ENCODE measurements around the gene MBNL1.

MBNL1 gene

DNA sequence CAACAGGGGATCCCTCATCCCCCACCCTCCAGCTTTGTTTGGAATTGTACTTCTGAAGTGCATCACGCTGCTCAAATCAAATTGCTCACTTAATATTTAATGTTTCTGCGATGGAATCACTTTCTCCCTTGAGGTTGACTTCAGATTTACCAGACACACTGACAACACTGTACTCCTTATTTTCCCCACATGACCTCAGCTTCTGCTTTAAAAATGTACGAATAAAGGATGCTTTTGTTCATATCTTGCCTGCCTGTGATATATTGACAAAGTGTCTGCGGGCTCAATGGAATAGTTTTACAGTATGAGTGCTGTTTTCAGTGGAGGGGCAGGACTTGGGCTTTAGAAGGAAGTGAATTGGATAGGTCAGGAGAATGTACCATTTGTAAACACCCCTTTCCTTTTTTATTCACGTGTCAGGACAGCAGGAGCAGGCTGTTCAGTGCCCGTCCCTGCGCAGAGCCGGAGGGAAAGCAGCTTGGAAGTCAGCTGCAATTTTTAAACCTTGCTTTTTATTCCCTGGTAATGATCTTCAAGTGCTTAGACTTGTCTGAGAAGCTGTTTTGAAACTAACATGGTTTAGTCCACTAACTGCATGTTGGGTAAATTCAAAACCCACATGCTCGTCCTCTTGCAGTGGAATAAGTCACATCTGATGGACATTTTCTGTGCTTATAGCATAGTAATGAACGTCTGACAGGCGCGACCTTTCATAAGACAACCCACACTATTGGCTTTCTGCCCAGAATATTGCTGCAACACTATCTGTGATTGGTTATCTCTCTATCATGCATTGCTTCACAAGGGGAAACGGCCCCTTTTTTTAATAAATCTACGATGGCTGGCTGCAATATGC is 29.9 kb downstream of the MBNL1 start:
- peaks cover 57% of the 10 kb centered on the region for H3K4me1 ChIP-seq (ENCODE audit: control insufficient read depth, insufficient read depth, low read length)
- H3K9ac ChIP-seq (ENCODE audit: low read depth, low read length): peak overlapping the region; percentile 42; the same call in 1 of the 2 replicates
- no peak overlapping the region for H3K4me3 ChIP-seq (ENCODE audit: low read depth, low read length)
- peaks cover 3% of the 10 kb centered on the region; the same call in 1 of the 2 replicates for H3K36me3 ChIP-seq (ENCODE audit: control insufficient read depth, insufficient read depth, low read length)
- H3K9me3 ChIP-seq (ENCODE audit: control insufficient read depth, insufficient read depth, low read length): no peaks in the 10 kb centered on the region
- H3K27me3 ChIP-seq (ENCODE audit: control insufficient read depth, insufficient read depth, low read length): no peaks in the 10 kb centered on the region
- H3K27ac ChIP-seq (ENCODE audit: low read depth, low read length): peak overlapping the region; percentile 27

DNA sequence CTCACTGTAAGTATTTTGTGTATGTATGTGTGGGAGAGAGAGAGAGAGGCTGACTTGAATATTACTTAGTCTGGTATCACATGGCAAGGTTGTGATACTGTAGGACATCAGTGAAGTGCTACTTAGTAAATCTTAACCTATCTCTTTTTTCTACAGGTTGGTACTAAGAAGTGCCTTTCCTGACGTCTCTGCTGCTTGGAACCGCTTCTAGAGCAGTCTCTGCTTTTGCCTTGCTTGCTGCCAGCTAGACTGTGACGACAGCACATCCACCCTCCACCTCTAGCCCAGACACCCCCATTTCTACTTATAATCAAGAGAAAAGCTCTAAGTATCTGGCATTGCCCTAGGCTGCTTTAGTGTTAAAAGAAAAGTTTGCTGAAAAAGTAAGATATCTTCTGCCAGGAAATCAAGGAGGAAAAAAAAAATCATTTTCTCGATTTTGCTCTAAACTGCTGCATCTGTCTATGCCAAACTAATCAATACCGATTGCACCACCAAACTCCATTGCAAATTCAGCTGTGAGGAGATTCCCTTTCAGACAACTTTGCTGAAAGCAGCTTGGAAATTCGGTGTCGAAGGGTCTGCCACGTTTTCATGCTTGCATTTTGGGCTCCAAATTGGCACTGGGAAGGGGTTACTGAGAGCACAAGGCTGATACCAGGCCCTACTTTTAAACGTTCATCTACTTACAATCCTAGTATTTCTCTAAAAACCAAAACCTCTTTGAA is 30.7 kb downstream of the MBNL1 start:
- H3K4me3 ChIP-seq (ENCODE audit: low read depth, low read length): no peak overlapping the region
- peaks cover 3% of the 10 kb centered on the region; the same call in 1 of the 2 replicates for H3K36me3 ChIP-seq (ENCODE audit: control insufficient read depth, insufficient read depth, low read length)
- no peaks in the 10 kb centered on the region for H3K27me3 ChIP-seq (ENCODE audit: control insufficient read depth, insufficient read depth, low read length)
- peaks cover 65% of the 10 kb centered on the region for H3K4me1 ChIP-seq (ENCODE audit: control insufficient read depth, insufficient read depth, low read length)
- no peak overlapping the region for H3K9ac ChIP-seq (ENCODE audit: low read depth, low read length)
- H3K9me3 ChIP-seq (ENCODE audit: control insufficient read depth, insufficient read depth, low read length): no peaks in the 10 kb centered on the region
- H3K27ac ChIP-seq (ENCODE audit: low read depth, low read length): peak overlapping the region; percentile 27

DNA sequence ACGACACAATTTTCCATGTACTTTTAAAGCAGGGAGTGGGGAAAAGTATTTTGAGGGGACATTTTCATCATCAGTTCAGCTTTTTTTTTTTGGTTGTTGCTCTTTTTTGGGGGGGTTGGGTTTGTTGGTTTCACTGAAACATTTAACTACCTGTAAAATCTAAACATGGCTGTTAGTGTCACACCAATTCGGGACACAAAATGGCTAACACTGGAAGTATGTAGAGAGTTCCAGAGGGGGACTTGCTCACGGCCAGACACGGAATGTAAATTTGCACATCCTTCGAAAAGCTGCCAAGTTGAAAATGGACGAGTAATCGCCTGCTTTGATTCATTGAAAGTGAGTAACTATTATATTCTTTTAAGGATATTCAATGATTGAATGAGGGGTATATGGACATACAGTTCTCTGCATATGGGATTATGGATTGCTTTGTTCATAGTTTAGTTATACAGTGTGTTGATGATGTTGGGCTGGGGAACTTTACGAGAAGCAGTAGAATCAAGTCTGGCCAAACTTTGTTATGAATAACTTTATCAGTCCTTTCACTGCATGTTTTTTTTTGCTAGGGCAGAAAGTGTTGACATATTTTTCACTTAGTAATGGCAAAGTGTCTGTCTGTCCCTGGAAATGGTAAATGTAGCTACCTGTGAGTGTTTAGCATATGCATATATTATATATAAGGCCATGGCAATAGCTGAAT is 31.5 kb downstream of the MBNL1 start:
- H3K9ac ChIP-seq (ENCODE audit: low read depth, low read length): no peak overlapping the region

DNA sequence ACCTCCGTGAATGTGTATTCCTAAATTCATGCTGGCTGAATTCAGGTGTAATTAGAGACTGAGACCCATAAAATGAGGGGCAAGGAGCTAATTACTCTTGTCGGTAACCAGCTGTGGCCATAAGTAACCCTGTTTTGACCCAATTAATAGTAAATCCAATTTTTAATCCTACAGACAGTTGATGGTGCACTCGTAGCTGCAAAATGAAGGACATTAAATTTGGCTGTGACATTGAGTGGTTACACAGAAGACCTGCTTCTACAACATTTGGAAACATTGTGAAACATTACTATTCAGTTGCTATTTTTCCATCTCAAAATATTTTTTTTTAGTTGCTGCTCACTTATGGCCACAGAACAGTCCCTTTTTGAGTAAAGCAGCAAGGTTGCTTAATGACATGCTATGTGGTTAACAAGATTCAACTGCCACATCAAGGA is 33.0 kb downstream of the MBNL1 start:
- Histone ChIP-seq H3K27me3 (ENCODE audit: control insufficient read depth, insufficient read depth, low read length) (no peaks in the 10 kb centered on the region), H3K36me3 (ENCODE audit: control insufficient read depth, insufficient read depth, low read length) (peaks cover 3% of the 10 kb centered on the region; the same call in 1 of the 2 replicates), H3K9me3 (ENCODE audit: control insufficient read depth, insufficient read depth, low read length) (no peaks in the 10 kb centered on the region), H3K9ac (ENCODE audit: low read depth, low read length) (no peak overlapping the region), H3K4me3 (ENCODE audit: low read depth, low read length) (no peak overlapping the region), H3K27ac (ENCODE audit: low read depth, low read length) (peak overlapping the region; percentile 16), H3K4me1 (ENCODE audit: control insufficient read depth, insufficient read depth, low read length) (peaks cover 88% of the 10 kb centered on the region)

More for the DNA sequence above, 31.5 kb downstream of the MBNL1 start:
- no peak overlapping the region for H3K27ac ChIP-seq (ENCODE audit: low read depth, low read length)
- H3K36me3 ChIP-seq (ENCODE audit: control insufficient read depth, insufficient read depth, low read length): peaks cover 3% of the 10 kb centered on the region; the same call in 1 of the 2 replicates
- no peaks in the 10 kb centered on the region for H3K27me3 ChIP-seq (ENCODE audit: control insufficient read depth, insufficient read depth, low read length)
- peaks cover 72% of the 10 kb centered on the region for H3K4me1 ChIP-seq (ENCODE audit: control insufficient read depth, insufficient read depth, low read length)
- H3K4me3 ChIP-seq (ENCODE audit: low read depth, low read length): no peak overlapping the region
- no peaks in the 10 kb centered on the region for H3K9me3 ChIP-seq (ENCODE audit: control insufficient read depth, insufficient read depth, low read length)

DNA sequence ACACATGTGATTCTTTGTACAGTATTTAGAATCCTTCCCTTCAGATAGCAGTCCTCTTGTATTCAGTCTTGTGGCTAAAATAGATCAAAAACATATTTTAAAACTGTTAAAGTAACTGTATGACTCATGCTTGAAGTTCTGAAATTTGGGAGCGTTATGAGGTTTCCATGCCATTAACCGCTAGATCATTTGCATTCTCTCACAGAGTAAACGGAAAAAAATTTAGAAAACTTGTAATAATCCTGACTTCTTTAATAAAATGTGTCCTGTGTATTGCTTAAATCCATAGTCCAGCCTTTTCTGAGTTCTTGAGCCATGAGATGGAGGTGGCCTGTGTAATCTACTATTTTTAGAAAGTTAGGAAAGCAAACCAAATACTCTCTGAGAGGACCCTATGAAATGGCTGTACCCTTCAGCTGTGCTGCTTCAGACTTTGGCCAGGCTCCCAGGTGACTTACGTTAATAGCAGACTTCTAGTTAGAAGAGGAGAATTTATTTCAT is 33.8 kb downstream of the MBNL1 start:
- no peak overlapping the region for H3K9ac ChIP-seq (ENCODE audit: low read depth, low read length)
- peaks cover 3% of the 10 kb centered on the region; the same call in 1 of the 2 replicates for H3K36me3 ChIP-seq (ENCODE audit: control insufficient read depth, insufficient read depth, low read length)
- H3K27ac ChIP-seq (ENCODE audit: low read depth, low read length): peak overlapping the region; percentile 73
- H3K9me3 ChIP-seq (ENCODE audit: control insufficient read depth, insufficient read depth, low read length): no peaks in the 10 kb centered on the region
- H3K4me3 ChIP-seq (ENCODE audit: low read depth, low read length): no peak overlapping the region
- H3K4me1 ChIP-seq (ENCODE audit: control insufficient read depth, insufficient read depth, low read length): peaks cover 96% of the 10 kb centered on the region
- no peaks in the 10 kb centered on the region for H3K27me3 ChIP-seq (ENCODE audit: control insufficient read depth, insufficient read depth, low read length)

DNA sequence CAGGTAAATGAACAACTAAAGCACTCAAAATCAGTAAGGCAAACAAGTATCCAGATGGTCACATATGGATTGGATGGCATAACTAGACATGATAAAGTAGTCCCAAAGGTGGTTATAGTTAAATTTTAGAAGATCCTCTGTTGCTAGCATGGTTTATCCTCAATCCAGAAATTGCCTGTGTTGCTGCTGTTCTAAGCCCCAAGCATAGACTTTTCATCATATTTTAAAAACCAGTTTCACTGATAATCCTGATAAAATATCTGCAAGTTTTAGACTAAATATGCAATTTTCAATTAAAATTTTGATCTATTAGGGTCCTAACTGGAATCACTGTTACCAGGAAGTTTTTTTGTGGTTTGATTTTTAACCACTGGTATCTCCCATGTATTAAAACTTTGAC is 35.4 kb downstream of the MBNL1 start:
- Histone ChIP-seq H3K27me3 (ENCODE audit: control insufficient read depth, insufficient read depth, low read length) (no peaks in the 10 kb centered on the region), H3K4me3 (ENCODE audit: low read depth, low read length) (no peak overlapping the region), H3K9me3 (ENCODE audit: control insufficient read depth, insufficient read depth, low read length) (no peaks in the 10 kb centered on the region), H3K4me1 (ENCODE audit: control insufficient read depth, insufficient read depth, low read length) (peaks cover 99% of the 10 kb centered on the region), H3K9ac (ENCODE audit: low read depth, low read length) (no peak overlapping the region), H3K36me3 (ENCODE audit: control insufficient read depth, insufficient read depth, low read length) (peaks cover 3% of the 10 kb centered on the region; the same call in 1 of the 2 replicates), H3K27ac (ENCODE audit: low read depth, low read length) (peak overlapping the region; percentile 86)

DNA sequence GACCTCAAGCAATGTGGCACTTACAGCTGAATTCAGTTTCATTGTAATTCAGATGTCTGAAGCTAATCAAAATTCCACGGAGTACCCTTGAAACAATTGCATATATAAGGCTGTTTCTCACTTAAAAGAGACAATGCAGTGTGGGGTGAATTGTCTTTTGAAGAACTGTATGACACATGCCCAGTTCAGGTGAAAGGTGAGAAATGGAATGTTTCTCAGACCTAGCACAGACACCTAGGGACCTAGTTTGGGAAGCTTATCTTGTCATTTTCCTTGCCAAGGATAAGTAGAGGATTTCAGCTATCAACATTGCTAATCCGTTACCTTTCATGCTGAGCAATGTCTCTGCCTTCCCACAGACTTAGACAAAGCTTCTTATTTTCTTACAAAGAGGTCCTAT is 36.3 kb downstream of the MBNL1 start:
- Histone ChIP-seq H3K27me3 (ENCODE audit: control insufficient read depth, insufficient read depth, low read length) (no peaks in the 10 kb centered on the region), H3K9ac (ENCODE audit: low read depth, low read length) (no peak overlapping the region), H3K9me3 (ENCODE audit: control insufficient read depth, insufficient read depth, low read length) (no peaks in the 10 kb centered on the region), H3K4me1 (ENCODE audit: control insufficient read depth, insufficient read depth, low read length) (peaks cover 91% of the 10 kb centered on the region), H3K27ac (ENCODE audit: low read depth, low read length) (peak overlapping the region; percentile 86), H3K4me3 (ENCODE audit: low read depth, low read length) (peak overlapping the region; percentile 4), H3K36me3 (ENCODE audit: control insufficient read depth, insufficient read depth, low read length) (0 out of 2 replicates have a peak, but pooled peaks cover 3% of the 10 kb centered on the region)

DNA sequence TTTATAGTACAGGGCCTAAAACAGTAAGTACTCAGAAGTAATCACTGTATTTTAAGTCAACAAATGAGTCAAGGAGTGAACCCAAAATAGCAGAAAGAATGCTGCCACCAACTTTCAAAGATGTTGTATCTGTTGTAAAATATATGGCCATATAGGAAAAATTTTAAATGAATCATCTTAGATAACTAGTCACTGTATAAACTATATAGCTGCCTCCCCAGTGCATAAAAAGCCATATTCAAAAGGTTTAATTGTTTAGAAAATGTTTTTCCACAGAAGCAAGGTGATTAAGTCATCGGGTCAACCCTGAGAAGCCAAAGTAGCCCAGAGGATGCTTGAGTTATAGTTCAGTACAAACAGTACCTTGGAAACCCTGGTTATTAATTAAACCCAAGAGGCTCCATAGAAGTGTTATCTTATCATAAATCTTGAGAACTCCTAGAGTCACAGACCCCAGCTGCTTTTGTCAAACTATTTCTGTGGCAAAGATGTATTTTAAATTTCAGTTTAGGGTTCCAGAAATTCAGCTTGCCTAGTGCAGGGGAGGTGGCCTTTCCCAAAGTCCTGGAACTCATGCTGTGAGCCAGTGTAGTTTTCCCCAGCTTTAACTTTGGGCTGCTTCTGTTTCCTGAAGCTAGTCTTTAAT is 39.2 kb downstream of the MBNL1 start:
- peaks cover 62% of the 10 kb centered on the region for H3K4me1 ChIP-seq (ENCODE audit: control insufficient read depth, insufficient read depth, low read length)
- H3K9me3 ChIP-seq (ENCODE audit: control insufficient read depth, insufficient read depth, low read length): no peaks in the 10 kb centered on the region
- no peaks in the 10 kb centered on the region for H3K36me3 ChIP-seq (ENCODE audit: control insufficient read depth, insufficient read depth, low read length)
- no peak overlapping the region for H3K9ac ChIP-seq (ENCODE audit: low read depth, low read length)
- peak overlapping the region; percentile 59 for H3K27ac ChIP-seq (ENCODE audit: low read depth, low read length)
- no peaks in the 10 kb centered on the region for H3K27me3 ChIP-seq (ENCODE audit: control insufficient read depth, insufficient read depth, low read length)
- H3K4me3 ChIP-seq (ENCODE audit: low read depth, low read length): no peak overlapping the region

DNA sequence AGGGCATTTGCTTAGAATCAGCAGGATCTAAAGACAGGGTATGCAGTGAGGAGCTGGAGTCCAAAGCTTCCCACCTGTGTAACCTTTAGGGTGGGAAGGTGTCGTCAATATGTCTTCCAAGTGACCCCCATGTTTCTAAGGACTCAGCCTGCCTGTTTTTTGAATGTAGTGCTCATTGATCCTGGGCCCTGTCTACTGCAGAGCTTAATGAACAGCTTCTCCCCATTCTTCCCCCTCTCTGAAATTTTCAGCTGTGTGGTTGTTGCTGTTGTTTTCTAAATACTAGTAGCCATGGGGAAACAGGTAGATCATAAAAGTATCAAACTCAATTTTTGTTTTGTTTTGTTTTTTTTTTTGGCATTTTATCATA is 39.7 kb downstream of the MBNL1 start:
- no peaks in the 10 kb centered on the region for H3K27me3 ChIP-seq (ENCODE audit: control insufficient read depth, insufficient read depth, low read length)
- no peaks in the 10 kb centered on the region for H3K9me3 ChIP-seq (ENCODE audit: control insufficient read depth, insufficient read depth, low read length)
- peaks cover 57% of the 10 kb centered on the region for H3K4me1 ChIP-seq (ENCODE audit: control insufficient read depth, insufficient read depth, low read length)
- H3K36me3 ChIP-seq (ENCODE audit: control insufficient read depth, insufficient read depth, low read length): no peaks in the 10 kb centered on the region
- H3K9ac ChIP-seq (ENCODE audit: low read depth, low read length): no peak overlapping the region
- H3K4me3 ChIP-seq (ENCODE audit: low read depth, low read length): no peak overlapping the region
- H3K27ac ChIP-seq (ENCODE audit: low read depth, low read length): peak overlapping the region; percentile 59

DNA sequence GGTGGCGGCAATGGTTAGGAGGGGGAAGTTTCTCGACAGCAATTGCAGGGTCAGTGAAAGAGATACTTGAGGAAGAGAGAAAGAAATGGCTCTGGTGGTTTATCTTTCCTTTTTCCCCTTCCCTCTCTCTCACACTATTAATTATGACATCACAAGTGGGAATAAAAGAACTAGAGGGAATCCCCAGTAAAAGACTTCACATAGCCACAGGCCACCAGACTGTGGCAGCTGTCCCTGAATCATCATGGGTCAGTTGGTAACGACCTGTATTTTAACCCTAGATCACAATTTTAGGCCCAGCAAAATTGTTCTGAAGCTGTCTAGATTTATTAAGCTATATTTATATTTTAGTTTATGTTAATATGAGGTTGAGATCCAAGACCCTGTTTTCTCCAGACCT is 40.3 kb downstream of the MBNL1 start:
- H3K4me1 ChIP-seq (ENCODE audit: control insufficient read depth, insufficient read depth, low read length): peaks cover 52% of the 10 kb centered on the region
- H3K9me3 ChIP-seq (ENCODE audit: control insufficient read depth, insufficient read depth, low read length): no peaks in the 10 kb centered on the region
- no peak overlapping the region for H3K27ac ChIP-seq (ENCODE audit: low read depth, low read length)
- H3K27me3 ChIP-seq (ENCODE audit: control insufficient read depth, insufficient read depth, low read length): no peaks in the 10 kb centered on the region
- H3K9ac ChIP-seq (ENCODE audit: low read depth, low read length): no peak overlapping the region
- no peaks in the 10 kb centered on the region for H3K36me3 ChIP-seq (ENCODE audit: control insufficient read depth, insufficient read depth, low read length)
- no peak overlapping the region for H3K4me3 ChIP-seq (ENCODE audit: low read depth, low read length)
